B cell (primary cell): ENCODE results near the gene RXFP2. TPM values are rescaled to one million over a fixed set of nuclear protein-coding genes. Genes with fewer than 3 reads are reported as not detected.

Experiments used
- ATAC-seq: fragments of 200-7000 bp; cut with Tn5 transposase; one replicate; pipeline ENCODE4 v1.10.0; 2021; ENCODE audit warnings: low read depth, mild to moderate bottlenecking, moderate number of reproducible peaks, moderate library complexity
- CTCF ChIA-PET: fragments of 350-600 bp; sonication (Branson Sonifier 250); formaldehyde crosslinking; loops from one replicate; lab custom pipeline; 2021; ENCODE audit warnings: antibody characterized with exemption, inconsistent platforms; lab: Charles Lee
- POLR2A ChIA-PET: fragments of 350-600 bp; sonication (Branson Sonifier 250); formaldehyde crosslinking; loops from one replicate; lab custom pipeline; 2021; ENCODE audit warnings: antibody characterized with exemption; lab: Charles Lee
- DNase-seq: peaks from one replicate; pipeline ENCODE4 v3.0.0; 2013
- H2AFZ ChIP-seq: 2 replicates; pipeline ENCODE4 v1.6.1; 2012; ENCODE audit warnings: mild to moderate bottlenecking, low read depth, low read length; ENCODE audit not compliant: insufficient read depth, poor library complexity, severe bottlenecking
- H3K27ac ChIP-seq, 2 donors: 1 replicate in 1 of 2; 2 replicates in 1 of 2; pipeline ENCODE4 v1.5.1; 2012 to 2013; ENCODE audit warnings: low read length in 2 of 2, mild to moderate bottlenecking in 2 of 2, moderate library complexity in 1 of 2
- H3K27me3 ChIP-seq, 4 experiments: fragments of 200-600 bp in 1 of 4; sonication (generic) in 1 of 4; replicated peaks in 1 of 4; 1 replicate in 2 of 4; 2 replicates in 2 of 4; pipeline versions ENCODE4 v1.6.1 to v1.7.0; 2013 to 2016; ENCODE audit warnings: low read length in 3 of 4, mild to moderate bottlenecking in 2 of 4, mixed read lengths in 1 of 4, moderate library complexity in 1 of 4; ENCODE audit not compliant: insufficient read depth in 4 of 4, control insufficient read depth in 3 of 4; ENCODE audit errors: control extremely low read depth in 1 of 4
- H3K36me3 ChIP-seq, 2 experiments: replicated peaks in 1 of 2; 1 replicate in 1 of 2; 2 replicates in 1 of 2; pipeline versions ENCODE4 v1.6.1 to v1.7.1; 2013; ENCODE audit warnings: low read length in 1 of 2; ENCODE audit not compliant: insufficient read depth in 2 of 2, control insufficient read depth in 1 of 2; ENCODE audit errors: control extremely low read depth in 1 of 2, extremely low read depth in 1 of 2
- H3K4me1 ChIP-seq, 2 donors: fragments of 200-600 bp in 1 of 2; sonication (generic) in 1 of 2; 1 replicate in 1 of 2; 2 replicates in 1 of 2; pipeline versions ENCODE4 v1.5.1 to v1.6.1; 2013 to 2017; ENCODE audit warnings: low read length in 2 of 2; ENCODE audit not compliant: control insufficient read depth in 2 of 2, insufficient read depth in 2 of 2
- H3K4me2 ChIP-seq: replicated peaks from 2 replicates; pipeline ENCODE3; 2012; ENCODE audit warnings: mild to moderate bottlenecking, low read depth, low read length; ENCODE audit not compliant: poor library complexity, severe bottlenecking
- H3K4me3 ChIP-seq, 5 experiments: fragments of 200-600 bp in 1 of 5; sonication (generic) in 1 of 5; 1 replicate in 3 of 5; 2 replicates in 2 of 5; pipeline versions ENCODE4 v1.5.1 to v1.7.0; 2011 to 2016; ENCODE audit warnings: low read length in 4 of 5, mild to moderate bottlenecking in 4 of 5, low read depth in 2 of 5, control low read depth in 1 of 5, moderate library complexity in 1 of 5; ENCODE audit not compliant: insufficient read depth in 1 of 5; ENCODE audit errors: control extremely low read depth in 1 of 5, extremely low read depth in 1 of 5
- H3K79me2 ChIP-seq: fragments of 200-600 bp; sonication (generic); one replicate; pipeline ENCODE4 v1.6.0; 2016; ENCODE audit warnings: low read length; ENCODE audit not compliant: control insufficient read depth, insufficient read depth
- H3K9ac ChIP-seq: fragments of 200-600 bp; sonication (generic); 2 replicates; pipeline ENCODE4 v1.6.1; 2017; ENCODE audit warnings: mild to moderate bottlenecking, low read length, moderate library complexity
- H3K9me3 ChIP-seq, 3 donors: one replicate each; pipeline versions ENCODE4 v1.6.1 to v1.7.1; 2013; ENCODE audit warnings: low read length in 2 of 3; ENCODE audit not compliant: control insufficient read depth in 2 of 3, insufficient read depth in 1 of 3; ENCODE audit errors: control extremely low read depth in 1 of 3
- H4K20me1 ChIP-seq: 2 replicates; pipeline ENCODE4 v1.6.0; 2012; ENCODE audit warnings: mild to moderate bottlenecking, low read length; ENCODE audit not compliant: insufficient read depth, control insufficient read depth, poor library complexity, severe bottlenecking
- H3K27ac Mint-ChIP-seq: one replicate; pipeline ENCODE4 v1.8.0; 2021; ENCODE audit warnings: mixed read lengths
- H3K27me3 Mint-ChIP-seq: one replicate; pipeline ENCODE4 v1.8.0; 2021; ENCODE audit warnings: mixed read lengths
- H3K4me1 Mint-ChIP-seq: one replicate; pipeline ENCODE4 v1.8.0; 2021; ENCODE audit warnings: mixed read lengths
- H3K4me3 Mint-ChIP-seq: one replicate; pipeline ENCODE4 v1.8.0; 2021; ENCODE audit warnings: mixed read lengths
- H3K9me3 Mint-ChIP-seq: one replicate; pipeline ENCODE4 v1.8.0; 2022; ENCODE audit warnings: mixed read lengths; ENCODE audit not compliant: insufficient read depth
- CTCF ChIP-seq: fragments of 200-600 bp; IDR thresholded peaks from one replicate; pipeline ENCODE4 v1.8.0; 2022; ENCODE audit warnings: antibody characterized with exemption, mild to moderate bottlenecking
- EZH2 ChIP-seq: IDR thresholded peaks from 2 replicates; pipeline ENCODE4 v1.6.1; 2012; ENCODE audit warnings: borderline replicate concordance, low read depth, mild to moderate bottlenecking, moderate library complexity, low read length; ENCODE audit not compliant: insufficient read depth, poor library complexity, severe bottlenecking
- WGBS: methylation state at CpG from one replicate; pipeline ENCODE4 v1.1.5; 2013; ENCODE audit warnings: missing lambda C conversion rate; ENCODE audit not compliant: insufficient coverage; 5-methylcytosine and 5-hydroxymethylcytosine counted together
- intact Hi-C: fragments of 100-400 bp; cut with micrococcal nuclease; formaldehyde crosslinking; loops from one replicate; pipeline ENCODE4 v1.10.0; 2022
- polyA plus RNA-seq: library from polyadenylated mRNA; depleted of rRNA; stranded (reverse); fragments of >200 nt; gene quantifications from 2 replicates; pipeline ENCODE4 v1.2.3, GENCODE V29; 2012
- total RNA-seq, 2 donors: library from RNA; stranded (reverse); fragments of 120-200 nt in 1 of 2; gene quantifications; 1 replicate in 1 of 2; 2 replicates in 1 of 2; pipeline versions ENCODE4 v1.2.3 to v1.2.4, GENCODE V29; 2013 to 2022

RXFP2 gene
- total and polyA plus RNA-seq, 2 donors (not counting 1 experiment from before 2014, with no cell fraction given): not detected

- Mint-ChIP-seq H3K4me1 (no peaks in the 10 kb centered on the region), H3K9me3 (no peaks in the 10 kb centered on the region), H3K27me3 (peaks cover 6% of the 10 kb centered on the region)
Measured at GRCh38 chr13:31765138-31765785, 25.9 kb downstream of the RXFP2 start.

More at GRCh38 chr13:31765138-31765785, 25.9 kb downstream of the RXFP2 start:
- Histone ChIP-seq H3K79me2 (no peaks in the 10 kb centered on the region), H2AFZ (no peak overlapping the region), H3K4me3 (no peak overlapping the region), H3K9me3 (no peaks in the 10 kb centered on the region), H4K20me1 (no peaks in the 10 kb centered on the region), H3K9ac (no peak overlapping the region), H3K4me1 (no peaks in the 10 kb centered on the region), H3K27ac (no peak overlapping the region), H3K36me3 (no peaks in the 10 kb centered on the region), H3K4me2 (no peak overlapping the region), H3K27me3 (no peaks in the 10 kb centered on the region)
- POLR2A ChIA-PET: no interaction called here
- TF ChIP-seq CTCF: no peak
- TF ChIP-seq EZH2: no peak
- H3K4me3 Mint-ChIP-seq: no peak overlapping the region
- DNase-seq (no peak), ATAC-seq (no peak)
- H3K27ac Mint-ChIP-seq: no peak overlapping the region
- intact Hi-C loops: no loop called here
- CTCF ChIA-PET: no interaction called here
- WGBS: no CpG with 5 or more reads among the region's 2 CpGs
